GM23338 (cell line): ENCODE data around the gene PACS1. TPM values are rescaled to one million over a fixed set of nuclear protein-coding genes. Genes with fewer than 3 reads are reported as not detected.

Experiments used
- ATAC-seq: fragments of 200-7000 bp; cut with Tn5 transposase; 3 replicates; pipeline ENCODE4 v1.9.1; 2020
- DNase-seq: peaks from one replicate; pipeline ENCODE4 v3.0.0-alpha.2; 2015; ENCODE audit warnings: low spot score
- H2AFZ ChIP-seq: fragments of 200-600 bp; sonication (generic); 2 replicates; pipeline ENCODE4 v1.8.0; 2016; ENCODE audit warnings: antibody characterized with exemption, mild to moderate bottlenecking, moderate library complexity
- H3F3A ChIP-seq: fragments of 200-600 bp; sonication (generic); replicated peaks from 2 replicates; pipeline ENCODE4 v1.8.0; 2017; ENCODE audit warnings: antibody characterized with exemption, mixed run types, low read depth
- H3K27ac ChIP-seq: fragments of 200-600 bp; sonication (generic); 2 replicates; pipeline ENCODE4 v1.6.1; 2016; ENCODE audit warnings: low read depth
- H3K27me3 ChIP-seq: fragments of 200-600 bp; sonication (generic); 2 replicates; pipeline ENCODE4 v1.8.0; 2016; ENCODE audit warnings: mild to moderate bottlenecking, mixed run types, moderate library complexity; ENCODE audit not compliant: insufficient read depth
- H3K36me3 ChIP-seq: fragments of 200-600 bp; sonication (generic); 2 replicates; pipeline ENCODE4 v1.8.0; 2016; ENCODE audit warnings: mild to moderate bottlenecking; ENCODE audit not compliant: insufficient read depth
- H3K4me1 ChIP-seq: fragments of 200-600 bp; sonication (generic); 2 replicates; pipeline ENCODE4 v1.8.0; 2016; ENCODE audit warnings: mild to moderate bottlenecking, moderate library complexity; ENCODE audit not compliant: insufficient read depth
- H3K4me2 ChIP-seq: fragments of 200-600 bp; sonication (generic); 2 replicates; pipeline ENCODE4 v1.7.1; 2017; ENCODE audit warnings: mixed run types
- H3K4me3 ChIP-seq: fragments of 200-600 bp; sonication (generic); 2 replicates; pipeline ENCODE4 v1.6.1; 2016; ENCODE audit warnings: mixed run types
- H3K79me2 ChIP-seq: fragments of 200-600 bp; sonication (generic); replicated peaks from 2 replicates; pipeline ENCODE4 v1.8.0; 2017; ENCODE audit warnings: mild to moderate bottlenecking; ENCODE audit not compliant: insufficient read depth
- H3K9me2 ChIP-seq: fragments of 200-600 bp; sonication (generic); 2 replicates; pipeline ENCODE4 v1.8.0; 2017; ENCODE audit not compliant: insufficient read depth
- H4K20me1 ChIP-seq: fragments of 200-600 bp; sonication (generic); replicated peaks from 2 replicates; pipeline ENCODE4 v1.8.0; 2017; ENCODE audit warnings: mild to moderate bottlenecking; ENCODE audit not compliant: insufficient read depth
- H3K27ac Mint-ChIP-seq: 2 replicates; pipeline ENCODE4 v1.8.0; 2020; ENCODE audit warnings: inconsistent platforms, mild to moderate bottlenecking, moderate library complexity, mixed read lengths
- H3K27me3 Mint-ChIP-seq: 3 replicates; pipeline ENCODE4 v1.8.0; 2022; ENCODE audit warnings: low read depth, mild to moderate bottlenecking, moderate library complexity, mixed read lengths, inconsistent platforms; ENCODE audit not compliant: insufficient read depth, poor library complexity
- H3K36me3 Mint-ChIP-seq: 3 replicates; pipeline ENCODE4 v1.8.0; 2021; ENCODE audit warnings: low read depth, mild to moderate bottlenecking, inconsistent platforms, moderate library complexity, mixed read lengths
- H3K4me1 Mint-ChIP-seq: 3 replicates; pipeline ENCODE4 v1.8.0; 2020; ENCODE audit warnings: mild to moderate bottlenecking, inconsistent platforms, mixed read lengths
- H3K4me3 Mint-ChIP-seq: 3 replicates; pipeline ENCODE4 v1.8.0; 2021; ENCODE audit warnings: moderate library complexity, mild to moderate bottlenecking, inconsistent platforms, mixed read lengths
- H3K9me3 Mint-ChIP-seq: 3 replicates; pipeline ENCODE4 v1.8.0; 2020; ENCODE audit warnings: moderate library complexity, mild to moderate bottlenecking, inconsistent platforms, mixed read lengths
- CREB1 ChIP-seq: fragments of 250-450 bp; sonication (Bioruptor Pico); IDR thresholded peaks from 2 replicates; pipeline ENCODE4 v1.5.0; 2020; ENCODE audit warnings: low read depth, mild to moderate bottlenecking, moderate library complexity
- CTCF ChIP-seq, 2 experiments: fragments of 200-600 bp in 1 of 2; sonication (generic) in 1 of 2; conservative IDR thresholded peaks; 2 replicates each; pipeline versions ENCODE4 v1.5.1 to v1.6.1; 2016 to 2017; ENCODE audit warnings: antibody characterized with exemption in 2 of 2, low read depth in 2 of 2, mild to moderate bottlenecking in 2 of 2, moderate library complexity in 1 of 2
- ETS1 ChIP-seq: IDR thresholded peaks from 2 replicates; pipeline ENCODE4 v1.6.1; 2016; ENCODE audit warnings: antibody characterized with exemption
- EZH2 ChIP-seq: fragments of 200-600 bp; sonication (generic); IDR thresholded peaks from one replicate; pipeline ENCODE4 v1.8.0; 2017; ENCODE audit warnings: antibody characterized with exemption, mild to moderate bottlenecking, low read depth; ENCODE audit not compliant: unreplicated experiment
- EZH2phosphoT487 ChIP-seq: fragments of 200-600 bp; sonication (generic); IDR thresholded peaks from one replicate; pipeline ENCODE4 v1.8.1; 2018; ENCODE audit warnings: antibody characterized with exemption; ENCODE audit not compliant: unreplicated experiment
- JUNB ChIP-seq: IDR thresholded peaks from one replicate; pipeline ENCODE4 v1.6.1; 2016; ENCODE audit warnings: antibody characterized with exemption; ENCODE audit not compliant: unreplicated experiment
- NANOG ChIP-seq: IDR thresholded peaks from 2 replicates; pipeline ENCODE4 v1.6.1; 2016; ENCODE audit warnings: antibody characterized with exemption, borderline replicate concordance
- POLR2AphosphoS5 ChIP-seq: IDR thresholded peaks from 2 replicates; pipeline ENCODE4 v1.6.1; 2016; ENCODE audit warnings: antibody characterized with exemption, low read depth
- STAT1 ChIP-seq: IDR thresholded peaks from one replicate; pipeline ENCODE4 v1.6.1; 2016; ENCODE audit warnings: antibody characterized with exemption; ENCODE audit not compliant: unreplicated experiment
- ZNF114 ChIP-seq: fragments of 250-450 bp; sonication (Bioruptor Pico); IDR thresholded peaks from 2 replicates; pipeline ENCODE4 v1.5.0; 2020; ENCODE audit warnings: mild to moderate bottlenecking, moderate library complexity
- ZNF331 ChIP-seq: fragments of 250-450 bp; sonication (Bioruptor Pico); IDR thresholded peaks from 2 replicates; pipeline ENCODE4 v1.5.0; 2020; ENCODE audit warnings: low read depth, mild to moderate bottlenecking, moderate library complexity
- polyA plus RNA-seq: library from polyadenylated mRNA; unstranded; fragments of >200 nt; fragmentation: Nextera tagmentation; extraction: Ambion mirVana; gene quantifications from 2 replicates; pipeline ENCODE4 v1.2.1, GENCODE V29; 2016
- total RNA-seq: library from RNA; depleted of rRNA; stranded (reverse); fragments of >200 nt; shearing (Covaris generic); gene quantifications from 2 replicates; pipeline ENCODE4 v1.2.3, GENCODE V29; 2014
- TF ChIP-seq, protein P1 (sequence below): fragments of 250-450 bp; sonication (Bioruptor Pico); IDR thresholded peaks from 2 replicates; pipeline ENCODE4 v1.5.0; 2020; ENCODE audit warnings: mild to moderate bottlenecking, moderate library complexity
- TF ChIP-seq, protein P2 (sequence below): IDR thresholded peaks from one replicate; pipeline ENCODE4 v1.6.1; 2018; ENCODE audit warnings: antibody characterized with exemption; ENCODE audit not compliant: unreplicated experiment

The PACS1 gene
- total and polyA plus RNA-seq, 2 experiments from 2014 or later, result 8.0 to 37.5 TPM

DNA sequence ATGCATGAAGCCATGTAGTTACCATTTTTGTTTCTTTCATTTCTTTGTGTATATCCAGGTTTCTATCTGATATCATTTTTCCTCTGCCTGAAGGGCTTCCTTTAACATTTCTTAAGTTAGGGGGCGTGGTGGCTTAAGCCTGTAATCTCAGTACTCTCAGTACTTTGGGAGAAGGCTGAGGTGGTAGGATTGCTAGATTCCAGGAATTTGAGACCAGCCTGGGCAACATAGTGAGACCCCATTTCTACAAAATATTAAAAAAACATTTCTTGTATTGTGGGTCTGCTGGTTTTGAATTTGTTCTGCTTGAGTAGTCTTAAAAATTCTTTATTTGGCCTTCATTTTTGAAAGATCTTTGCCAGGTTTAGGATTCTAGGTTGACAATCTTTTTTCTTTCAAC, 5.5 kb upstream of the PACS1 start:
- H3K27ac Mint-ChIP-seq, result no peak overlapping the region
- no peaks in the 10 kb centered on the region; the same call in 2 of the 3 replicates for H3K9me3 Mint-ChIP-seq
- H3K4me1 Mint-ChIP-seq, result peaks cover 13% of the 10 kb centered on the region; the same call in 2 of the 3 replicates
- Histone ChIP-seq H2AFZ (no peak overlapping the region), H3K79me2 (peaks cover 21% of the 10 kb centered on the region), H3K27ac (no peak overlapping the region), H3K4me2 (no peak overlapping the region), H3K4me3 (no peak overlapping the region), H3F3A (peaks cover 44% of the 10 kb centered on the region), H4K20me1 (peaks cover 27% of the 10 kb centered on the region), H3K27me3 (no peaks in the 10 kb centered on the region), H3K36me3 (peaks cover 65% of the 10 kb centered on the region), H3K9me2 (no peaks in the 10 kb centered on the region), H3K4me1 (peaks cover 12% of the 10 kb centered on the region)
- DNase-seq (no peak), ATAC-seq (no peak)
- H3K27me3 Mint-ChIP-seq, result peaks cover 8% of the 10 kb centered on the region
- no peak overlapping the region for H3K4me3 Mint-ChIP-seq
- TF ChIP-seq CREB1 (no peak), STAT1 (no peak), POLR2AphosphoS5 (no peak), ETS1 (no peak), NANOG (no peak), ZNF331 (CRISPR knock-in tag) (no peak), EZH2phosphoT487 (no peak), CTCF (conservative IDR thresholded peaks at IDR 0.05; ENCODE audit: low read depth in 2 of 2) (no peak), JUNB (no peak), EZH2 (no peak), ZNF114 (no peak)
- TF ChIP-seq, protein P1, sequence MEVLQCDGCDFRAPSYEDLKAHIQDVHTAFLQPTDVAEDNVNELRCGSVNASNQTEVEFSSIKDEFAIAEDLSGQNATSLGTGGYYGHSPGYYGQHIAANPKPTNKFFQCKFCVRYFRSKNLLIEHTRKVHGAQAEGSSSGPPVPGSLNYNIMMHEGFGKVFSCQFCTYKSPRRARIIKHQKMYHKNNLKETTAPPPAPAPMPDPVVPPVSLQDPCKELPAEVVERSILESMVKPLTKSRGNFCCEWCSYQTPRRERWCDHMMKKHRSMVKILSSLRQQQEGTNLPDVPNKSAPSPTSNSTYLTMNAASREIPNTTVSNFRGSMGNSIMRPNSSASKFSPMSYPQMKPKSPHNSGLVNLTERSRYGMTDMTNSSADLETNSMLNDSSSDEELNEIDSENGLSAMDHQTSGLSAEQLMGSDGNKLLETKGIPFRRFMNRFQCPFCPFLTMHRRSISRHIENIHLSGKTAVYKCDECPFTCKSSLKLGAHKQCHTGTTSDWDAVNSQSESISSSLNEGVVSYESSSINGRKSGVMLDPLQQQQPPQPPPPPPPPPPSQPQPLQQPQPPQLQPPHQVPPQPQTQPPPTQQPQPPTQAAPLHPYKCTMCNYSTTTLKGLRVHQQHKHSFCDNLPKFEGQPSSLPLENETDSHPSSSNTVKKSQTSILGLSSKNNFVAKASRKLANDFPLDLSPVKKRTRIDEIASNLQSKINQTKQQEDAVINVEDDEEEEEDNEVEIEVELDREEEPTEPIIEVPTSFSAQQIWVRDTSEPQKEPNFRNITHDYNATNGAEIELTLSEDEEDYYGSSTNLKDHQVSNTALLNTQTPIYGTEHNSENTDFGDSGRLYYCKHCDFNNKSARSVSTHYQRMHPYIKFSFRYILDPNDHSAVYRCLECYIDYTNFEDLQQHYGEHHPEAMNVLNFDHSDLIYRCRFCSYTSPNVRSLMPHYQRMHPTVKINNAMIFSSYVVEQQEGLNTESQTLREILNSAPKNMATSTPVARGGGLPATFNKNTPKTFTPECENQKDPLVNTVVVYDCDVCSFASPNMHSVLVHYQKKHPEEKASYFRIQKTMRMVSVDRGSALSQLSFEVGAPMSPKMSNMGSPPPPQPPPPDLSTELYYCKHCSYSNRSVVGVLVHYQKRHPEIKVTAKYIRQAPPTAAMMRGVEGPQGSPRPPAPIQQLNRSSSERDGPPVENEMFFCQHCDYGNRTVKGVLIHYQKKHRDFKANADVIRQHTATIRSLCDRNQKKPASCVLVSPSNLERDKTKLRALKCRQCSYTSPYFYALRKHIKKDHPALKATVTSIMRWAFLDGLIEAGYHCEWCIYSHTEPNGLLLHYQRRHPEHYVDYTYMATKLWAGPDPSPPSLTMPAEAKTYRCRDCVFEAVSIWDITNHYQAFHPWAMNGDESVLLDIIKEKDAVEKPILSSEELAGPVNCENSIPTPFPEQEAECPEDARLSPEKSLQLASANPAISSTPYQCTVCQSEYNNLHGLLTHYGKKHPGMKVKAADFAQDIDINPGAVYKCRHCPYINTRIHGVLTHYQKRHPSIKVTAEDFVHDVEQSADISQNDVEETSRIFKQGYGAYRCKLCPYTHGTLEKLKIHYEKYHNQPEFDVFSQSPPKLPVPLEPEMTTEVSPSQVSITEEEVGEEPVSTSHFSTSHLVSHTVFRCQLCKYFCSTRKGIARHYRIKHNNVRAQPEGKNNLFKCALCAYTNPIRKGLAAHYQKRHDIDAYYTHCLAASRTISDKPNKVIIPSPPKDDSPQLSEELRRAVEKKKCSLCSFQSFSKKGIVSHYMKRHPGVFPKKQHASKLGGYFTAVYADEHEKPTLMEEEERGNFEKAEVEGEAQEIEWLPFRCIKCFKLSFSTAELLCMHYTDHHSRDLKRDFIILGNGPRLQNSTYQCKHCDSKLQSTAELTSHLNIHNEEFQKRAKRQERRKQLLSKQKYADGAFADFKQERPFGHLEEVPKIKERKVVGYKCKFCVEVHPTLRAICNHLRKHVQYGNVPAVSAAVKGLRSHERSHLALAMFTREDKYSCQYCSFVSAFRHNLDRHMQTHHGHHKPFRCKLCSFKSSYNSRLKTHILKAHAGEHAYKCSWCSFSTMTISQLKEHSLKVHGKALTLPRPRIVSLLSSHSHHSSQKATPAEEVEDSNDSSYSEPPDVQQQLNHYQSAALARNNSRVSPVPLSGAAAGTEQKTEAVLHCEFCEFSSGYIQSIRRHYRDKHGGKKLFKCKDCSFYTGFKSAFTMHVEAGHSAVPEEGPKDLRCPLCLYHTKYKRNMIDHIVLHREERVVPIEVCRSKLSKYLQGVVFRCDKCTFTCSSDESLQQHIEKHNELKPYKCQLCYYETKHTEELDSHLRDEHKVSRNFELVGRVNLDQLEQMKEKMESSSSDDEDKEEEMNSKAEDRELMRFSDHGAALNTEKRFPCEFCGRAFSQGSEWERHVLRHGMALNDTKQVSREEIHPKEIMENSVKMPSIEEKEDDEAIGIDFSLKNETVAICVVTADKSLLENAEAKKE (CRISPR knock-in tag), result no peak
- TF ChIP-seq, protein P2, sequence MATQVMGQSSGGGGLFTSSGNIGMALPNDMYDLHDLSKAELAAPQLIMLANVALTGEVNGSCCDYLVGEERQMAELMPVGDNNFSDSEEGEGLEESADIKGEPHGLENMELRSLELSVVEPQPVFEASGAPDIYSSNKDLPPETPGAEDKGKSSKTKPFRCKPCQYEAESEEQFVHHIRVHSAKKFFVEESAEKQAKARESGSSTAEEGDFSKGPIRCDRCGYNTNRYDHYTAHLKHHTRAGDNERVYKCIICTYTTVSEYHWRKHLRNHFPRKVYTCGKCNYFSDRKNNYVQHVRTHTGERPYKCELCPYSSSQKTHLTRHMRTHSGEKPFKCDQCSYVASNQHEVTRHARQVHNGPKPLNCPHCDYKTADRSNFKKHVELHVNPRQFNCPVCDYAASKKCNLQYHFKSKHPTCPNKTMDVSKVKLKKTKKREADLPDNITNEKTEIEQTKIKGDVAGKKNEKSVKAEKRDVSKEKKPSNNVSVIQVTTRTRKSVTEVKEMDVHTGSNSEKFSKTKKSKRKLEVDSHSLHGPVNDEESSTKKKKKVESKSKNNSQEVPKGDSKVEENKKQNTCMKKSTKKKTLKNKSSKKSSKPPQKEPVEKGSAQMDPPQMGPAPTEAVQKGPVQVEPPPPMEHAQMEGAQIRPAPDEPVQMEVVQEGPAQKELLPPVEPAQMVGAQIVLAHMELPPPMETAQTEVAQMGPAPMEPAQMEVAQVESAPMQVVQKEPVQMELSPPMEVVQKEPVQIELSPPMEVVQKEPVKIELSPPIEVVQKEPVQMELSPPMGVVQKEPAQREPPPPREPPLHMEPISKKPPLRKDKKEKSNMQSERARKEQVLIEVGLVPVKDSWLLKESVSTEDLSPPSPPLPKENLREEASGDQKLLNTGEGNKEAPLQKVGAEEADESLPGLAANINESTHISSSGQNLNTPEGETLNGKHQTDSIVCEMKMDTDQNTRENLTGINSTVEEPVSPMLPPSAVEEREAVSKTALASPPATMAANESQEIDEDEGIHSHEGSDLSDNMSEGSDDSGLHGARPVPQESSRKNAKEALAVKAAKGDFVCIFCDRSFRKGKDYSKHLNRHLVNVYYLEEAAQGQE, result no peak
- H3K36me3 Mint-ChIP-seq, result peaks cover 96% of the 10 kb centered on the region
